GM12875 (cell line): ENCODE measurements around the gene RPS15.

ENCODE experiments used
- H3K4me3 ChIP-seq: one replicate; pipeline ENCODE4 v1.5.1; 2011; ENCODE audit warnings: low read depth, low read length, control low read depth
- TF ChIP-seq, protein P1 (sequence below): IDR thresholded peaks from 2 replicates; pipeline ENCODE4 v1.5.1; 2011; ENCODE audit warnings: low read depth, mild to moderate bottlenecking, control low read depth, inconsistent platforms, low read length, moderate library complexity, borderline replicate concordance; ENCODE audit not compliant: insufficient read depth

Gene RPS15

DNA sequence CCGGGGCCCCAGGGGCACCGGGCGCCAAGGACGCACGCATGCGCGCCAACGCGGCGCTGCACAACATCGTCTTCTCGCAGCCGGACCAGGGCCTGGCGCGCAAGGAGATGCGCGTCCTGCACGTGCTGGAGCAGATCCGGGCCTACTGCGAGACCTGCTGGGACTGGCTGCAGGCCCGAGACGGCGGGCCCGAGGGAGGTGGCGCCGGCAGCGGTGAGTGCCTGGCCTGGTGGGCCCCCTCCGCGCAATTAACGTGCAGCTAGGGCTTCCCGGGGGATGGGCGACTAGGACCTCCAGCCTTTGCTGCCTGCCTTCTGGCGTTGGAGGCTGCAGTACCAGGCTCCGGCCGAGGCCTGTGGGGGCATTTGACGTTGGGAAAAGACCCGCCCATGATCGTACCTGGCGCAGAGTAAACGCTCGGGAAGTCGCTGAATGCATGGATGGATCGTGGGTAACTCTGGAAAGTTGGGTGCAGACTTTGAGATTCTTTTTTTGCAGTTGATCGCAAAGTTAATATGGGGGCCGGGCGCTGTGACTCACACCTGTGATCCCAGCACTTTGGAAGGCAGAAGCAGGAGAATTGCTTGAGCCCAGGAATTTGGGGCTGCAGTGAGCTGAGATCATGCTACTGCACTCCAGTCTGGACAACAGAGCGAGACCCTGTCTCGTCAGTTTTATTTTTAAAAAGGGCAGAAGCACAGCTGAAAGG is 19.0 kb downstream of the RPS15 start:
- TF ChIP-seq, protein P1, sequence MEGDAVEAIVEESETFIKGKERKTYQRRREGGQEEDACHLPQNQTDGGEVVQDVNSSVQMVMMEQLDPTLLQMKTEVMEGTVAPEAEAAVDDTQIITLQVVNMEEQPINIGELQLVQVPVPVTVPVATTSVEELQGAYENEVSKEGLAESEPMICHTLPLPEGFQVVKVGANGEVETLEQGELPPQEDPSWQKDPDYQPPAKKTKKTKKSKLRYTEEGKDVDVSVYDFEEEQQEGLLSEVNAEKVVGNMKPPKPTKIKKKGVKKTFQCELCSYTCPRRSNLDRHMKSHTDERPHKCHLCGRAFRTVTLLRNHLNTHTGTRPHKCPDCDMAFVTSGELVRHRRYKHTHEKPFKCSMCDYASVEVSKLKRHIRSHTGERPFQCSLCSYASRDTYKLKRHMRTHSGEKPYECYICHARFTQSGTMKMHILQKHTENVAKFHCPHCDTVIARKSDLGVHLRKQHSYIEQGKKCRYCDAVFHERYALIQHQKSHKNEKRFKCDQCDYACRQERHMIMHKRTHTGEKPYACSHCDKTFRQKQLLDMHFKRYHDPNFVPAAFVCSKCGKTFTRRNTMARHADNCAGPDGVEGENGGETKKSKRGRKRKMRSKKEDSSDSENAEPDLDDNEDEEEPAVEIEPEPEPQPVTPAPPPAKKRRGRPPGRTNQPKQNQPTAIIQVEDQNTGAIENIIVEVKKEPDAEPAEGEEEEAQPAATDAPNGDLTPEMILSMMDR: no peak
- no peak overlapping the region for H3K4me3 ChIP-seq

DNA sequence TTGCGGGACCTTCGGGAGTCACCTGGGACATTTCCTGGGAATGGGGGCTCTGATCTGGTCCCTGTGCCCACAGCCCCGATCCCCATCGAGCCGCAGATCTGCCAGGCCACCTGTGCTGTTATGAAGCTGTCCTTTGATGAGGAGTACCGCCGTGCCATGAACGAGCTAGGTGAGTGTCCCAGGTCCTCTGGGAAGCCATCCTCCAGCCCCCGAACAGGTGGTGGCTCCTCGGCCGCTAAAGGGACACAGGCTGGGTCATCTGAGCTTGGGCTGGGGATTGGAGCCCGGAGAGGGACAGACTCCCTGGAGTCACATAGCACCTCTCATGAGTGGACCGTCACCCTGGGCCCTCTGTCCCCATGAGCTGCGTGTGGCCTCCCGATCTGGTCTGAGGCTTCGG is 19.7 kb downstream of the RPS15 start:
- TF ChIP-seq, protein P1: no peak
- no peak overlapping the region for H3K4me3 ChIP-seq

DNA sequence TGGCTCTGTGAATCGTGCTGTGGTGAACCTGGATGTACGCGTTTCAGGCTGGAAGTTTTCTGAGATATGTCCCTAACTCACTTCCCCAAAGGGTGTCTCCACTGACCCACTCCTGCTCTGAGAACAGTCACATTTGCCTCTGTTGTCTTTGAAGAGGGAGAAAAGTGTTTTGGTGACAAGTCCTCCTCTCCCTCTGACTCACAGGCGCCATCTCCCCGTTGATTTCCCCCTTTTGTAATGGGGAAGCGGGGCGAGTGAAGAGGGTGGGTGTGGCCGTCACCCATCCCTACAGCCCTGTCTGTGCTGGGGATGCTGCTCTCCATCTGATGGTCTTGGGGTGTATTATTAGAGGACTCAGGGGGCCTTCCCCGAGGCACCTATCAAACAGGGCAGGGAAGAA is 21.3 kb downstream of the RPS15 start:
- no peak overlapping the region for H3K4me3 ChIP-seq
- TF ChIP-seq, protein P1: no peak

DNA sequence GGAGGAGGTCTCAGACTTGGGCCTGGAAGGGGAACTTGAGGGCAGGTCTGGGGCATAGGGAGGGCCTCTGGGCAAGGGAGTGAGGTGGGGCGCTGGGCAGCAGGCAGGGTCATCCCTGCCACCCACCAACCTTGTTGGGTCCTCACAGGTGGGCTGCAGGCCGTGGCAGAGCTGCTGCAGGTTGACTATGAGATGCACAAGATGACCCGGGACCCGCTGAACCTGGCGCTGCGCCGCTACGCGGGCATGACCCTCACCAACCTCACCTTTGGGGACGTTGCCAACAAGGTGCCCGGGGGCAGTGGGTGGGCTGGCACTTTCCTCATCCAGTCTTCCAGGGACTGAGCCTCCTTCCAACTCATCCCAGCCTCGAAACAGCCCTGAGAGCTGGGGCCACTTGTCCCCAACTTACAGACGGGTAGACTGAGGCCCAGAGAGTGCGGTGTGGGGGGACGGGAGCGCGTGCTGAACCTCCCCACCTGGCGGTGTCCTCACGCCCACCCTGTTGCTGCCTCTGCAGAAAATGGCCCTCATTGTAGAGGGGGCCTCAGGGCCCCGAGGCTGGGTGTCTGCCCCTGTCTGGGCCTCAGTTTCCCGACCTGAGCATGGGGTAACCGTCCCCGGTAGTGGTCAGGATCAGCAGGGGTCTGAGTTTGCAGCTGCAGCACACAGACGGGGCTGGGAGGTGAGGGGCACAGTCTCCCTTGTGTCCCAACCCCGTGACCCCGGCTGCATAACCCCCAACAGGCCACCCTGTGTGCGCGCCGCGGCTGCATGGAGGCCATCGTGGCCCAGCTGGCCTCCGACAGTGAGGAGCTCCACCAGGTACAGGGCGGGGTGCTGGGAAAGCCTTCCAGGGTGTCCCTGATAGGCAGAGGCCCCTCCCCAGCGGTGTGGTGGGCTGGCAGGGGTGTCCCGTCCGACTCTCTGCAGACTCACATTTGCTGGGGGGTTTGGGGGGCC is 22.1 kb downstream of the RPS15 start:
- TF ChIP-seq, protein P1: no peak
- no peak overlapping the region for H3K4me3 ChIP-seq

DNA sequence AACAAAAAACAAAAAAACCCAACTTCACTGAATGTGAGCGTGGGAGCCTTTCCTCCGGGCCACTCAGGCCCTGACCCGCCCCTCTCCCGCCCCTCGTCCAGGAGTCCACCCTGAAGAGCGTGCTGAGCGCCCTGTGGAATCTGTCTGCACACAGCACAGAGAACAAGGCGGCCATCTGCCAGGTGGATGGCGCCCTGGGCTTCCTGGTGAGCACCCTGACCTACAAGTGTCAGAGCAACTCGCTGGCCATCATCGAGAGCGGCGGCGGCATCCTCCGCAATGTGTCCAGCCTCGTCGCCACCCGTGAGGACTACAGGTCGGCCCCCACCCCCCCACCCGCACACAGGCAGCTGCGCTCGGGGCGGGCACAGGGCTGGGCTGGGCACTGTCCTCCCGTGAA is 23.7 kb downstream of the RPS15 start:
- no peak overlapping the region for H3K4me3 ChIP-seq
- TF ChIP-seq, protein P1: no peak

DNA sequence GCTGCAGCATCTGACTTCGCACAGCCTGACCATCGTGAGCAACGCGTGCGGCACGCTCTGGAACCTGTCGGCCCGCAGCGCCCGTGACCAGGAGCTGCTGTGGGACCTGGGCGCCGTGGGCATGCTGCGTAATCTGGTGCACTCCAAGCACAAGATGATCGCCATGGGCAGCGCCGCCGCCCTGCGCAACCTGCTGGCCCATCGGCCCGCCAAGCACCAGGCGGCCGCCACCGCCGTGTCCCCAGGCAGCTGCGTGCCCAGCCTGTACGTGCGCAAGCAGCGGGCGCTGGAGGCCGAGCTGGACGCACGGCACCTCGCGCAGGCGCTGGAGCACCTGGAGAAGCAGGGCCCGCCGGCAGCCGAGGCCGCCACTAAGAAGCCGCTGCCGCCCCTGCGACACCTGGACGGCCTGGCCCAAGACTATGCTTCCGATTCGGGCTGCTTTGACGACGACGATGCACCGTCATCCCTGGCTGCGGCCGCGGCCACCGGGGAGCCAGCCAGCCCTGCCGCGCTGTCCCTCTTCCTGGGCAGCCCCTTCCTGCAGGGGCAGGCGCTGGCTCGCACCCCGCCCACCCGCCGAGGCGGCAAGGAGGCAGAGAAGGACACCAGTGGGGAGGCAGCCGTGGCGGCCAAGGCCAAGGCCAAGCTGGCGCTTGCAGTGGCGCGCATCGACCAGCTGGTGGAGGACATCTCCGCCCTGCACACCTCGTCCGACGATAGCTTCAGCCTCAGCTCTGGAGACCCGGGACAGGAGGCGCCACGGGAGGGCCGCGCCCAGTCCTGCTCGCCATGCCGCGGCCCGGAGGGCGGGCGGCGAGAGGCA is 27.2 kb downstream of the RPS15 start:
- no peak overlapping the region for H3K4me3 ChIP-seq
- TF ChIP-seq, protein P1: peak; percentile 53
